Amniotic epithelial cell (primary cell): ENCODE data around the gene KIAA0930.
"Not testable (repeated sequence)": the region's sequence is repeated elsewhere in the genome, so short reads cannot be mapped to it uniquely, and the experiment has no call there.

ENCODE experiments used
- DNase-seq: peaks from one replicate; pipeline ENCODE4 v3.0.0-alpha.2; 2010; ENCODE audit warnings: low read depth

The KIAA0930 gene

DNA sequence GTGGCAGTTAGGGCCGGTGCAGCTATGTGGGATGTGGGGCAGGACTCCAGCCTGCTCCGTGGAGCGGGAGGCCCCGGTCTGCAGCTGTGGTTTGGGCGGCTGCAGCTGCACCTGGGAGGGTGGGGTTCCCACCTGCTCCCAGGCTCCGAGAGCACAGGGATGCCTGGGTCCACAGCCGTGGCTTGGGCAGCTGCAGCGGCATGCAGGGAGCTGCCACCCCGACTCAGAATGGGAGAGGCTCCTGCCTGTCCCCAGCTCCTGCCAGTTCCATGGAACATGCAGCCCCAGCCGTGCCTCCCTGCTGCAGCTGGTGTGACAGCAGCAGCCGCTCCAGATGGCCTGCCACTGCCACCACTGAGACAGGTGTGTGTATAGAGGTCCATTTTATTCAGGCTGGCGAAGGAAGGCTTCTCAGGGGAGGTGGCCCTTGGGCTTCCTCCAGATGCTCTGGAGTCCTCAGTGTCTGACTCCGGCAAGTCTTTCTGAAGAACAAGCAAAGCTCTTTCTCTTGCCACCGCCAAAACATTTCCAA lies 22.3 kb upstream of the KIAA0930 start:
- no peak for DNase-seq

DNA sequence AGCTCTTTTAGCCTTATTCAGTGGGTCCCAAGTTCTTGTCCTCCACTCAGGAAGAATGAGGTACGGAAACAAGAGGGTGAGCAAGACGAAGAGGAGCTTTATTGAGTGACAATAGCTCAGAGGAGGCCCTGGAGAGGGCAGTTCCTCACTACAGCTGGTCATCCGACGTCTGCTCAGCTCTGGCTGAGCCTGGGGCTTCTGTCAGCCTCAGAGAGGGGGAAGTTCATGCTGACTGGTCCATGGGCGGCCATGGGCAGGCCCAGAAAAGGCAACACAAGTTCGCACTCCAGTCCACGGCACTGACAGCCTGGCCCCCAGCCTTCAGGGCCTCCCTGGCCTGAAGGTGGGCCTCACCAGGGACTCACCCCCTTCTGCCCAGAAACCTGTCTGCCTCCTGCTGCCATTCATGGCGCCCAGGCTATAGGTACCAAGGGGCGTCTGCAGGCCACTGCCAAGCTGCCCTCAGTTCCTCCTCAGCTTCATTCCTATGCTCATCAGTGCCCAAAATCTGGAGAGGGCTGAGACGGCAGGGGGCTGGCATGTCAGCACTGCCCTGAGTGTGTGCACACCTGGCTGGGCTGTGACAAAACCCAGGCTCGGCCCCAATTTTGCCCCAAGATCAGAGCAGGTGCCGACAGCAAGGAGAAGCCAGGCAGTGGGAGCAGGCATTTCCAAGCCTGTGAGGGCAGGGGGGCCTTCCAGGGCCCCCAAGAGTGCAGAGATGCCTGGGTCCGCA lies 21.7 kb upstream of the KIAA0930 start:
- DNase-seq: no peak

DNA sequence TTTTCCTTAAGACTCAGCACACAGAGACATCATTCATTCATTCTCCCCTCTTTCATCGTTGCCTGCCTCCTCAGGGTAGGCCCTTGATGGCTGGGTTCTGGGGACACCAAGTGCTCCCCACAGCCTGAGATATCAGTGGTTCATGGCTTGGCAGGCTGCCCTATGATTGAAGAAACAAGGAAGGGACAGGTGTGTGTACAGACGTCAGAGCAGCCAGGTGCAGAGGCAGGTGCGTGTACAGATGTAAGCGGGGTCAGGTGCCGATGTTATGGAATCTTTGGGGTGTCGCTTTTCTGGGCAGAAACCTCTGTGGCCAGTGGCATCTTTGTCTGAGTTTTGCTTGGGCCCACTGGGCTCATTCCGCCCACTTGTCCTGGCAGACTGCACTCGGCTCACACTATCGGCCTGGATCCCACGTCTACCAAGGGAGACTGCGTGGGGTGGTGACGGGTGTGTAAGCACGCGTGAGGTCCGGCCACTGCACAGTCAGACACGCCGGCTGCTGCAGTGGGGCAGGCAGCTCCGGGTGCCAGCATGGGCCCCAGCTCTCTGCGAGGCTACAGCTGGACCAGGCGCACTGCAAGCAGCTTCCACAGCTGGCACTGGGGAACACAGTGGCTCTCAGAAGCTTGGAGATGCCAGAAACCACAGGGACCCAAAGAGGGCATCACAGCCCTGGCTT lies 20.9 kb upstream of the KIAA0930 start:
- no peak for DNase-seq

DNA sequence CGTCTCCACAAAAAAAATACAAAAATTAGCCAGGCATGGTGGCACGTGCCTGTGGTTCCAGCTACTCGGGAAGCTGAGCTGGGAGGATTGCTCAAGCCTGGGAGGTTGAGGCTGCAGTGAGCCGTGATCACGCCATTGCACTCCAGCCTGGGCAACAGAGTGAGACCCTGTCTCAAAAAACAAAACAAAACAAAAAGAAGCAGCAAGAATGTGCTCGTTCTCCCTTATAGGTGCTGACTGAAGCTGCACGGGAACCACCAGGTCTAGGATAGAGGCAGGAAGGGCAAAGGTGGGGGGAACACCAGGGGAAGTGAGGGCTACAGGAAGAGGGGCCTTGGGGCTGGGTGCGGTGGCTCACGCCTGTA lies 19.7 kb upstream of the KIAA0930 start:
- DNase-seq: not testable (repeated sequence)

DNA sequence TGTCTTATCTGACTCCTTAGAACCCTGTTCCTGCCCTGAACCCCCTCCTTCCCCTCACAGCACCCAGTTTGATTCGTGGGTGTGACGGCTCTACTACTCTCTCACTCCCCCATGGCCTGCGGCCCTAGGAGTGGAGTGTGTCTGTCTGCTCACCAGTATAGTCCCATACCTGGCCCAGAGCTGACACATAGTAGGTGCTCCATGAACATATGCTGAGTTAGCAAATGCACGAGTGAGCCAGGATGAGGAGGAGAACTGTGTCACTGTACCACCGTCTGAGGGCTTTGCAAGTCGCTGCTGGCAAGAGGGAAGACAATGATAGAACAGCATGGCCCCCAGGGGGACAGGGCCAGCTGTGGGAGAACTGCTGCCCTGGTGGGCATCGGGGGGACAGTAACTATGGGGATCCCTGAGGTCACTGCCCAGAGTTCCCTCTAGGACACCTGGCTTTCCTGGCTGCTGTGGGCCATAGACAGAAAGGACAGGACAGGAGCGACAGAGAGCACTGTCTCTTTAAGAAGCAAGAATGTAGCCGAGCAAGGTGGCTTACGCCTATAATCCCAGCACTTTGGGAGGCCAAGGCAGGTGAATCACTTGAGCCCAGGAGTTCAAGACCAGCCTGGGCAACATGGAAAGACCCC lies 19.2 kb upstream of the KIAA0930 start:
- no peak for DNase-seq

DNA sequence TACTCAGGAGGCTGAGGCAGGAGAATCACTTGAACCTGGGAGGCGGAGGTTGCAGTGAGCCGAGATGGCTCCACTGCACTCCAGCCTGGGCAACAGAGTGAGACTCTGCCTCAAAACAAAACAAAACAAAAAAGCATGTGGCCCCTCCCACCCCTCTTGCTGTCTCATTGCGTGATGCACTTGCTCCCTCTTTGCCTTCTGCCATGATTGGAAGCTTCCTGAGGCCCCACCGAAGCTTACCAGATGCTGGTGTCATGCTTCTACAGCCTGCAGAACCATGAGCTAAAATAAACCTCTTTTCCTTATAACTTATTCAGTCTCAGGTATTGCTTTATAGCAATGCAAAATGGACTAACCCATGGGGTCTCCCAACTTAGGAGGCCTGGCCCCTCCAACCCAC lies 17.2 kb upstream of the KIAA0930 start:
- not testable (repeated sequence) for DNase-seq

DNA sequence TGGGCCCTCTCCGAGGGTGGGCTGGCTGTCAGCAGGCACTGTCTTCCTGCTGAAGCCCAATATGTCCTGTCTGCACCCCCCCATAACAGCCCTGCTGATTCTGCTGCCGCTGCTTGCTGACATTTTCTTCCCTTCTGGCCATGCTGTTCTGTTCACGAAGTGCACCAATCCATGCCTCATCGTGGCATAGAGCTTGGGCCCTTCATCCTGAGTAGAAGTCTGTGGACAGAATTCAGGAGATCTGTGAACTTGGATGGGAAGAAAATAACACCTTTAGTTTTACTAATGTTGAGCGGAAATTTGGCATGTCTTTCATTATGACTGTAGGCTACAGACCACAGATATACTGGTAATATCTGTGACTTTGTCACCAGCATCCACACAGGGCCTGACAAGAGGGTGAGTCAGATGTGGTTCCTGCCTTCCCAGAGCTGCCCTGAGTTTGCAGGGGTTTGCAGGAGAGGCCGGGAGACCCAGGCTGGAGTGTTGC lies 14.1 kb upstream of the KIAA0930 start:
- no peak for DNase-seq

DNA sequence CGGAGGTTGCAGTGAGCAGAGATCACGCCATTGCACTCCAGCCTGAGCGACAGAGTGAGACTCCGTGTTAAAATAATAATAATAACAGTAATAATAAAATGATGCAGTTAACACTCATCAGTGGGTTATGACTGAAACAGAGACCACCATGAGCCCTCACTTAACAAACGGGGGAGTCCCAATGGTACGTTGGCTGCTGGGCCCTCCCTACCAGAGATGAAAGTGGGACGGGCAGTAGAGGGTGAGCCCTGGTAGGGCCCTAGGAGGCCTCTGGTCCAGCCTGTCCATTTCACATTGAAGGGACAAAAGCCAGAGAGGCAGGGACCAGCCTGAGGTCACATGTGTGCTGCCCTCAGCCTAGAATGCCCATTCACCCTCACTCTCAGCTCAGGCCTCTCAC lies 13.7 kb upstream of the KIAA0930 start:
- no peak for DNase-seq

DNA sequence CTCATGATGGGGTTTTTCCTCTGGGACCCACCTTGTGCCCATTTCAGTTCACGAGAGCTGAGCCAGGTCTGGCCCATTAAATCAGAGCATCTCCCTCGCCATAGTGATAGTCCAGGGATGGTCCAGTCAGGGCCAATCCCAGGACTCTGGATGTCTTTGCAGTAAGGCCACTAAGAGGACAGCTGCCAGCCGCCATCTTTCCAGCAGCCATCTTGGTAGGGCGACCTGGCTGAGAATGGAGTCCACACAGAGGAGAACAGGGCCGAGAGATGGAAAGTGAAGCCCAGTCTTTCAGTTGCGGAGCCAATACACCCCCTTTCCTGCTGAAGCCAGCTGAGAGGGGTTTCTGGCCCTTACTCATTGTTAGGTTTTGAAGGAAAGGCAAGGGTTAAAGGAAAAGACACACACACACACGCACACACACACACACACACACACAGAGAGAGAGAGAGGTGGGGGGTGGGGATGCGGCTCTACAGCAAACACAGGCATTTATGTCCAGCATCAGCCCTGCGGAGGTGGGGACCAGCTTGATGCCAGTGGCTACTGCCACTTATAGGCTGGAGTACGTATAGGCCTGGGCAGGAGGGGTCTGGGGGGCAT lies 12.4 kb upstream of the KIAA0930 start:
- DNase-seq: no peak

DNA sequence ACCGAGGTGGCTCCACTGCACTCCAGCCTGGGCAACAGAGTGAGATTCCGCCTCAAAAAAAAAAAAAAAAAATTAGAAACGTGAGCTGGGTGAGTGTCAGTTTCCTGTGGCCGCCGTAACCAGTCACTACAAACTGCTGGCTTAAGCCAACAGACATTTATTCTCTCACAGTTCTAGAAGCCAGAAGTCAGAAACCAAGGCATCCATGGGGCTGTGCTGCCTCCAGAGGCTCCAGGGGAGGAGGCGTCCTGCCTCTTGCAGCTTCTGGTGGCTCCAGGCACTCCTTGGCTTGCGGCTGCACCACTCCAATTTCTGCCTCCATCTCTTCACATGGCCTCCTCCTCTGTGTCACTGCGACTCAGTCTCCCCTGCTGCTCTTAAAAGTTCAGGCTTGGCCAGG lies 11.1 kb upstream of the KIAA0930 start:
- DNase-seq: no peak

DNA sequence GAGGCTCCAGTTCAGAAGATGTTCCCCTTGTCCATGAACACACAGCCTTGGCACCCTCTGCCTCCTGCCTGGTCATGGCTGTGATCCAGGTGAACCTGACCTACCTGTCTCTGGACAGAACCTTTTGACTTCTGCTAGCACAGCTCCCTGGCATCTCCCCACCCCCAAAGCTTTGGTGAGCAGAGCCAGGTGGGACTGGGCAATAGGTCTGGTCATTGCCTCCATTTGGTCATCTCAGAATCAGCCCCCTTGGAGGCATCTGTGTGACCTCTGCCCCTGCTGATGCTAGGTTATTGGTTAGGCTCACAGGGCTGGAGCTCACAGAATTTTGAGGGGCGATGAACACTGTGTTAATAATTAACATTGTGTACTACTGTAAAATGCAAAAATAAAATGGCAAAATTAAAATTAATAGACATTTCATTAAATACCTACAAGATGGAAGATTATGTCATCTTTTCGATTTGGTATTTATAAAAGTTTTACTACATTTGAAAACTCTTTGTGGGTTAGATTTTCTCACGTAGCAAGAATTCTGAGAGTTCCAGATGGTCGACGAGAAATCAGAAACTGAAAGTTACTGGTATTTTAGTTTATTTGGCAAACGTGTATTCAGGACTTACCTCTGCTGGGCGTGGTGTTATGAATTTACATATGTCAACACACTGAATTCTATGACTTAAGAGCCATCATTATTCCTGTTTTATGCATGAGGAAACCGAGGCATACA lies 8.3 kb upstream of the KIAA0930 start:
- no peak for DNase-seq

DNA sequence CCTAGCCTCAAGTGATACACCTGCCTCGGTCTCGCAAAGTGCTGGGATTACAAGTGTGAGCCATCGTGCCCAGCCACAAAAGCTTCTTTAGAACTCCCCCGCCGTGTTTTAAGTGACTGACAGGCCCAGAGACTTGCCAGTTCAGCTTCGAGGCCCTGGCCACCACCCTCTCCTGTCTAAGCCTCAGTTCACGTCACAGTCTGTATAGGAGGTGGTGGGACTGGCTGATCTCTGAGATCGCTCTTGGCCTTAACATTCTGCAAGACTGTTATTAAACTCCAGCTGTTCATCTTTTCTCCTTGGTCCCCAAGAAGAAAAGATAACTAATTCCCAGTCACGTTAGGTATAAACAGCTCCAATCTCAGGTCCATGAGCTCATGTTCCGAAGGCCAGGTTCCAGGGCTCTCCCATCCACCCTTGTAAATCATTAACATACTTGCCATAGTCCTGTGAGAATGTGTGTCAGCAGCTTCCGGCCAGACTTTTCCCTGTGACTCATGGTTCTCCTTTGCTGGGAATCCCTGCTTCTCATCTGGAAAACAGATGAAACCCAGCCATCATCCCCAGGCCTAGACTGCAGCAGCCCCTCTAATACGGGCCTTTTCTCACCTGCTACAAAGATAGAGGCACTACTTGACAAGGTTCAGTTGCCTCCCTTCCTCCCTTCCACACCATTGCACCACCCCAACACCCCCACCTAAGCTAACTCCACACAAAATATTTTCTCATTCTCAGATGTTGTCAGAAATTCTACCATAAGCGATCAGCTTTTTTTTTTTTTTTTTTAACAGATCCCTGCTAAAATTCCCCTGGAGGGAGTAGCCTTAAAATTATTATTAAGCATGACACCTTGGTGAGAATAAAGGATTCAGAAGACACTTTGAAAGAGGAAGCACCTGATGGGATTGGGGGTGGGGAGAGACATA lies 5.6 kb upstream of the KIAA0930 start:
- DNase-seq: peak; percentile 97

DNA sequence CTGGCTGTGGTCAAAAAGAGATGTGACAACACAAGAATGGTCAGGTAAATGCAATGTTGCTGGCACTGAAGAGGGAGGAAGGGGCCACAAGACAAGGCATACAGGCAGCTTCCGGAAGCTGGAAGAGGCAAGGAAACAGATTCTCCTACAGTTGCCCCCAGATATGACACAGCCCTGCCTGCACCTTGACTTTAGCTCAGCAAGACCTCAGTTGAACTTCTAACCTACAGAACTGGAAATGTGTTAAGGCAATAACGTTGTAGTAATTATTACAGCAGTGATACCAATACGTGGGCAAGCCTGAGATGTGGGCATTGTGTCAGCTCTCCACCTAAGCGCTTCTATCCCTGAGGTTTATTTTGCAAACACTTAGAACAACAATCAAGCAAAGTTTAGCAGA lies 4.2 kb upstream of the KIAA0930 start:
- DNase-seq: no peak

DNA sequence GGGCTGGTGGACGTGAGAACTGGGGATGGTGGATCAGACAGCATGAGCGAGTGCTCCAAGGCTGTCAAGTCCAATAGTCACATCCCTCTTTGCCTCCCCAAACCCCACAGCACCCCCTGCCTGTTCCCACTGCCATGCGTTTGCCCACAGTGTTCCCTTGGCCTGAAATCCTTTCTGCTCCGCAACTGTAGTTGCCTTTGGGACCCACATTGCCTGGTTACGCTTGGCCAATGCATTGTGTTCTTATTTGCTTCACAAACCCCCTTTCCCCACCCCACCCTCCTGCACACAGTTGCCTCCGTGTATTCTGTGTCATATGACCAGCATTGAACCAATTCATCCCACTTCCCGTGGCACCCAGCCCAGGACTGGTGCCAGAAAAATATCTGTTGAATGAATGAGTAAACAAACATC lies 2.1 kb upstream of the KIAA0930 start:
- DNase-seq: no peak

DNA sequence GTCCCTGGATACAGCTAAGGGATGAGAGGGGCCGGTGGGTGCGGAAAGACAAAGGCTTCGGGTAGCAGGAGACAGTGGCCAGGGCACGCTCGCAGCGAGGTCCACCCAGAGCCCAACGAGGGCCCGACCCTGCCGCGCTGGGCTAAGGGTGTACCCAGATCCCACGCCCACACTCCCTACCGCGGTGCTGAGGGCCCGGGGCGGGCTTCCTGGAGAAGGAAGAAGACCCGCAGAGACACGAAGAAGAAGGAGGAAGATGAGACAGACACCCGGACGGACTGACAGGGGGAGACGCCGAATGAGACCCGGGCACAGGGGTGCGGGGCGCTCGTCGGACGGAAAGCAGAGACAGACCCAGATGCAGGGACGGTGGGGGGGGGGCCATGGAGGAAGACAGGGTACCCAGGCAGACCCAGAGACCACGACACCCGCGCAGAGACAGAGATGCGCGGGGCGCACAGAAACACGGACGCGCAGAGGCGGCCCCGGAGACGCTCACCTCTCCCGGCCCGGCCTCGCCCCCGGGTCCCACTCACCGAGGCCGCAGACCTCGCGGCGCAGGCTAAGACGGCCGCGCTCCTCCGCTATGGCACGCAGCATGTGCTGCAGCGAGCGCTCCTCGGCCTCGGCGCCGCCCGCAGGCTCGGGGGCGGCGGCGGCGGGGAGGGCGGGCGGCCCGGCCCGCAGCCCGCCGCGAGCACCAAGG lies 437 bp downstream of the KIAA0930 start:
- DNase-seq: no peak

DNA sequence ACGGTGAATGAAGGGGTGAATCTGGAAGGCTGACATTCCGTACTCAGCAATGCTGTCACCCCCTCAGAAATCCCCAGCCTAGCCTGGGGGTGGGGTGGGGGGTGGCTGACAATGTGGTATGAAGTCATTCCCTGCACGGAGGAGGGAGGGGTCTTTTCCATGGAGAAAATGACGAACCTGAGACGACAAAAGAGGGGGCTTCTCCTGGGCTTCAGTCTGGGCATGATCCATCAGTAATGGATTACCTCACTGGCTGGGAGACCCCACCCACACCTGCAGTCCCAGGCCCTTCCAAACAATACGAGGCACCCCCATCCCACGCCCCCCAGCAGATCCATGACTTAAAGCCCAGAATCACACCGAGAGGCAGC lies 1.0 kb downstream of the KIAA0930 start:
- no peak for DNase-seq

DNA sequence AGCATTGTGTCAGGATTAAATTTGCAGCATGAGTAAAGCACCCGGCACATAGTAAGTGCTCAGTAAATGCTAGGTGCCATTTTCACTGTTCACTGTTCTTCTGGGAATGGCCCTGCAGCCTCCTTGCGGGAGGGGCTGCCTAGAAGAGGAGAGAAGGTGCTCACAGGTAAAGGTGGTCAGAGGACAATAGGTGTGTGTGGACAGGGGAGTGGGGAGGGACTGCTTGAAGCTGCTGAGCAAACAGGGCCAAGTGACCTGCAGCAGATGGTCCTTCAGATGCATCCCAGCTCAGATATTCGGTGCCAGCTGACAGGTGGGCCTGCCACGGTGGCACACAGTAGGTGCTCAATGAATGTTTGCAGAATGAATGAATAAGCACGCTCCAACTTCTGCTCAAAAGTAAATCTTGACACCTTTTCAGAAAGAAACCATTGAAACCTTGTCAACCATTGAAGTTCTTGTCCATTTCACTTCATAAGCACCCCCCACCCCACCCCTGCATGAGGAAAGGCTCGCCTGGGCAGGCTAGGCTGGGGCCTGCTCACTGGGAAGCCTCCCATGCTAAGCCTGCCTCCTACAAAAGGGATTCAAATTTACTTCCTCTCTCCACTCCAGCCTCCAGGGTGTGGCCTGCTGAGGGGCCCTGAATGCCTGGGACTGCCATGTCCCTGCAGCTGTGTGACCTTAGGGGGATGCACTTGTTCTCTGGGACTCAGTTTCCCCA lies 1.6 kb downstream of the KIAA0930 start:
- no peak for DNase-seq

DNA sequence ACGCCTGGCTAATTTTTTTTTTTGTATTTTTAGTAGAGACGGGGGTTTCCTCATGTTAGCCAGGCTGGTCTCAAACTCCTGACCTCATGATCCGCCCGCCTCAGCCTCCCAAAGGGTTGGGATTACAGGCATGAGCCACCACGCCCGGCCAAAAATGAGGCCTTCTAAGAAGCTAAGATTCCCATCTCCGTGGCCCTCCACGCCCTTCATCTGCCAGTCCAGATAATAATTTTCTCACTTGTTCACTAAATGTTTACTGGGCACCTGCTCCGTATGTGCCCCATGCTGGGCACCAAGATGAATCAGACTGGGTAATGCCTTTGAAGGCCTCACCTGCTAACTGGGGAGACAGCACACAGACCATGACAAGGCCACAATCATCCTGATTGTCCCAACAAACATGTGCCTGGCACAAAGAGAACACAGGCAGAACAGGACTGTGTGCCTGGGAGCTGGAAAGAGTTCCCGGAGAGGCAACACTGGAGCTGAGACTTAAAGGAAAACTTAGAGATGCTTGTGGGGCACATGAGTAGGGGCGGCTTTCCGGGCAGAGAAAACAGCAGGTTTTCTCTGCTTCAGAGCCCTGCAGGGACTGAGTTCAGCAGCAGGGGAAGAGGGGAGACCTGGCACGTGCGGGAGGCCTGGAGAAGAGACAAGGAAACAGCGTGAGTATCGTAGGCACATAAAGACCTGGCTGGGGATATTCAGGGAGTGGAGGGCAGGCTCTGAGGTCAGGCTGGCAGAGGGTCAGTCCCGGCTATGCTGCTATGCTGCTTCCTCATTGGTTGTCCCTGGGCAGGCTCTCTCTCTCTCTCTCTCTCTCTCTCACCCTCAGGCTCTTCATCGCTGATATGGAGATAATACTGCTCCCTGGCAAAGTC lies 2.4 kb downstream of the KIAA0930 start:
- DNase-seq: no peak
